HCT116 (cell line): ENCODE results near the gene ZNF134. TPM values are rescaled to one million over a fixed set of nuclear protein-coding genes. Genes with fewer than 3 reads are reported as not detected.

Experiments used
- ATAC-seq: fragments of 200-7000 bp; cut with Tn5 transposase; 2 replicates; pipeline ENCODE4 v1.9.1; 2020; ENCODE audit warnings: mild to moderate bottlenecking, moderate library complexity
- BruUV-seq: library from RNA; stranded (reverse); fragments of 400-500 nt; replicated peaks from 2 replicates; lab custom pipeline; 2021; lab: Mats Ljungman, UMichigan
- CTCF ChIA-PET: fragments of 300-600 bp; sonication (Branson Sonifier 250); formaldehyde crosslinking; loops from one replicate; lab custom pipeline; 2021; ENCODE audit warnings: antibody characterized with exemption; lab: Charles Lee
- POLR2A ChIA-PET: fragments of 300-600, 350-600 bp; sonication (Branson Sonifier 250); formaldehyde crosslinking; loops from one replicate; lab custom pipeline; 2021; ENCODE audit warnings: antibody characterized with exemption; lab: Charles Lee
- RAD21 ChIA-PET, 2 experiments: fragments of 300-600 bp; sonication (Branson Sonifier 250); formaldehyde crosslinking; loops; one replicate each; lab custom pipeline; 2023; ENCODE audit warnings: low total read pairs in 2 of 2; ENCODE audit not compliant: uncharacterized antibody in 2 of 2, unreplicated experiment in 2 of 2, low non-redundant PET in 1 of 2; lab: Charles Lee
- DNase-seq: peaks from one replicate; pipeline ENCODE4 v3.0.0-alpha.2; 2010; ENCODE audit warnings: low read depth, low spot score
- H2AFZ ChIP-seq: fragments of 200-600 bp; shearing (Covaris generic), sonication (generic); 2 replicates; pipeline ENCODE4 v1.6.1; 2017; ENCODE audit warnings: low read depth, mixed run types, mixed read lengths, antibody characterized with exemption, low read length; ENCODE audit not compliant: poor library complexity, severe bottlenecking
- H3K27ac ChIP-seq: 2 replicates; pipeline ENCODE4 v1.5.1; 2012; ENCODE audit warnings: low read depth, low read length
- H3K27me3 ChIP-seq: fragments of 200-600 bp; sonication (generic); 2 replicates; pipeline ENCODE4 v1.6.1; 2016; ENCODE audit warnings: mixed run types, low read length, mixed read lengths; ENCODE audit not compliant: insufficient read depth
- H3K36me3 ChIP-seq, 2 experiments: fragments of 200-500 bp in 1 of 2; fragments of 200-600 bp in 1 of 2; sonication (Bioruptor generic) in 1 of 2; sonication (generic) in 1 of 2; 2 replicates each; pipeline versions ENCODE4 v1.5.1 to v1.6.1; 2014 to 2016; ENCODE audit warnings: low read length in 2 of 2, inconsistent platforms in 1 of 2, mixed read lengths in 1 of 2, mixed run types in 1 of 2; ENCODE audit not compliant: insufficient read depth in 2 of 2, control insufficient read depth in 1 of 2
- H3K4me1 ChIP-seq, 2 experiments: fragments of 200-600 bp in 1 of 2; sonication (generic) in 1 of 2; 2 replicates each; pipeline versions ENCODE4 v1.5.1 to v1.6.1; 2012 to 2017; ENCODE audit warnings: low read length in 2 of 2, inconsistent platforms in 1 of 2, mild to moderate bottlenecking in 1 of 2, mixed read lengths in 1 of 2, mixed run types in 1 of 2, moderate library complexity in 1 of 2; ENCODE audit not compliant: insufficient read depth in 2 of 2, control insufficient read depth in 1 of 2
- H3K4me2 ChIP-seq: fragments of 200-600 bp; sonication (generic); 2 replicates; pipeline ENCODE4 v1.6.1; 2017; ENCODE audit warnings: mixed run types, low read length, mixed read lengths
- H3K4me3 ChIP-seq, 2 experiments: fragments of 200-600 bp in 1 of 2; sonication (generic) in 1 of 2; replicated peaks in 1 of 2; 2 replicates each; pipeline ENCODE4 v1.5.1; 2011 to 2016; ENCODE audit warnings: low read length in 2 of 2, control low read depth in 1 of 2, low read depth in 1 of 2, mild to moderate bottlenecking in 1 of 2, mixed read lengths in 1 of 2, mixed run types in 1 of 2
- H3K79me2 ChIP-seq: fragments of 200-600 bp; sonication (generic); 2 replicates; pipeline ENCODE4 v1.6.1; 2017; ENCODE audit warnings: mild to moderate bottlenecking, mixed run types, low read length, moderate library complexity, mixed read lengths; ENCODE audit not compliant: insufficient read depth
- H3K9ac ChIP-seq: fragments of 200-600 bp; sonication (generic); 2 replicates; pipeline ENCODE4 v1.6.1; 2016; ENCODE audit warnings: low read length, mixed read lengths
- H3K9me2 ChIP-seq: fragments of 200-600 bp; sonication (generic), shearing (Covaris generic); 2 replicates; pipeline ENCODE4 v1.6.1; 2017; ENCODE audit warnings: mixed run types, mild to moderate bottlenecking, moderate library complexity; ENCODE audit not compliant: insufficient read depth
- H3K9me3 ChIP-seq, 2 experiments: fragments of 200-500 bp in 1 of 2; fragments of 200-600 bp in 1 of 2; sonication (Bioruptor generic) in 1 of 2; sonication (generic) in 1 of 2; 2 replicates each; pipeline ENCODE4 v1.6.1; 2014 to 2017; ENCODE audit warnings: low read length in 2 of 2, mixed read lengths in 2 of 2, inconsistent platforms in 1 of 2, low read depth in 1 of 2, mild to moderate bottlenecking in 1 of 2, mixed run types in 1 of 2, moderate library complexity in 1 of 2; ENCODE audit not compliant: control insufficient read depth in 1 of 2, insufficient read depth in 1 of 2
- H4K20me1 ChIP-seq: fragments of 200-600 bp; sonication (generic), shearing (Covaris generic); 2 replicates; pipeline ENCODE4 v1.6.1; 2017; ENCODE audit warnings: mixed run types, mild to moderate bottlenecking, moderate library complexity; ENCODE audit not compliant: insufficient read depth
- CTCF ChIP-seq, 3 experiments: fragments of 200-600 bp in 1 of 3; sonication (generic) in 1 of 3; IDR thresholded peaks in 2 of 3; conservative IDR thresholded peaks in 1 of 3; 2 replicates each; pipeline ENCODE4 v1.5.1; 2012 to 2017; ENCODE audit warnings: low read depth in 2 of 3, low read length in 2 of 3, antibody characterized with exemption in 1 of 3, borderline replicate concordance in 1 of 3, control low read depth in 1 of 3, mild to moderate bottlenecking in 1 of 3, mixed read lengths in 1 of 3, mixed run types in 1 of 3, moderate library complexity in 1 of 3; ENCODE audit not compliant: insufficient read depth in 1 of 3
- EGR1 ChIP-seq: IDR thresholded peaks from 2 replicates; pipeline ENCODE4 v1.6.1; 2012; ENCODE audit warnings: low read depth
- ELF1 ChIP-seq: IDR thresholded peaks from 2 replicates; pipeline ENCODE4 v1.6.1; 2012; ENCODE audit warnings: low read depth, borderline replicate concordance
- EZH2phosphoT487 ChIP-seq: fragments of 200-600 bp; IDR thresholded peaks from 2 replicates; pipeline ENCODE4 v1.6.1; 2018; ENCODE audit warnings: antibody characterized with exemption, borderline replicate concordance
- POLR2A ChIP-seq: IDR thresholded peaks from 2 replicates; pipeline ENCODE4 v1.7.0; 2011; ENCODE audit warnings: borderline replicate concordance; ENCODE audit not compliant: insufficient read depth, insufficient read length; ENCODE audit errors: extremely low read depth
- POLR2AphosphoS5 ChIP-seq: IDR thresholded peaks from 2 replicates; pipeline ENCODE4 v1.6.1; 2011; ENCODE audit warnings: mild to moderate bottlenecking, low read depth, low read length, moderate library complexity
- REST ChIP-seq: IDR thresholded peaks from 2 replicates; pipeline ENCODE4 v1.6.1; 2012; ENCODE audit warnings: low read depth
- ZFX ChIP-seq: fragments of 450-650 bp; IDR thresholded peaks from 2 replicates; pipeline ENCODE4 v1.6.1; 2017
- ZNF274 ChIP-seq: fragments of 200-500 bp; sonication (Bioruptor generic); IDR thresholded peaks from 2 replicates; pipeline ENCODE4 v1.6.1; 2014; ENCODE audit warnings: mild to moderate bottlenecking, low read depth, low read length, inconsistent platforms
- intact Hi-C: fragments of 100-400 bp; cut with micrococcal nuclease; formaldehyde crosslinking; loops from 2 replicates; pipeline ENCODE4 v1.10.0; 2022
- total RNA-seq: library from RNA; stranded (reverse); gene quantifications from one replicate; pipeline ENCODE4 v1.2.1, GENCODE V29; 2021; ENCODE audit not compliant: unreplicated experiment

Gene ZNF134
- total RNA-seq, 1 experiment from 2014 or later, result 8.4 TPM

- H3K9me3 ChIP-seq, result peaks cover 24 to 29% of the 10 kb centered on the region in 2 experiments; a peak in 3 of 4 replicates
- peaks cover 15 to 23% of the 10 kb centered on the region in 2 experiments for H3K36me3 ChIP-seq
- no peak overlapping the region for H2AFZ ChIP-seq
- peaks cover 3 to 7% of the 10 kb centered on the region in 2 experiments; a peak in 2 of 4 replicates for H3K4me1 ChIP-seq
- no peak overlapping the region for H3K4me2 ChIP-seq
- H3K27ac ChIP-seq, result no peak overlapping the region
- DNase-seq (no peak), ATAC-seq (no peak)
- H4K20me1 ChIP-seq, result no peaks in the 10 kb centered on the region
- no peak overlapping the region for H3K9ac ChIP-seq
- H3K4me3 ChIP-seq, result no peak overlapping the region
- ChIA-PET POLR2A (no interaction called here), RAD21 (no interaction called here), CTCF (no interaction called here)
- TF ChIP-seq EGR1, result no peak
- TF ChIP-seq CTCF (IDR thresholded peaks at IDR 0.05 in 2 of 3, conservative IDR thresholded peaks at IDR 0.05 in 1 of 3; ENCODE audit: borderline replicate concordance in 1 of 3, insufficient read depth in 1 of 3, low read depth in 2 of 3, low read length in 2 of 3), result no peak
- TF ChIP-seq ZFX, result no peak
- TF ChIP-seq REST, result no peak
- TF ChIP-seq POLR2A, result no peak
- TF ChIP-seq ZNF274, result no peak
- no peak for TF ChIP-seq ELF1
- TF ChIP-seq POLR2AphosphoS5, result no peak
- no peak for TF ChIP-seq EZH2phosphoT487
- intact Hi-C loops, result loop anchor here (10.0 kb wide), 1 partner anchor 277 kb away; the partner anchor contains the start of gene ZNF417
- BruUV-seq, result no TSS peak
- no peaks in the 10 kb centered on the region for H3K79me2 ChIP-seq
- no peaks in the 10 kb centered on the region for H3K9me2 ChIP-seq
- no peaks in the 10 kb centered on the region for H3K27me3 ChIP-seq
Measured at GRCh38 chr19:57637379-57637778, 23.3 kb downstream of the ZNF134 start.
